Activated CD8-positive, alpha-beta T cell treated with anti-CD3 and anti-CD28 coated beads, Interleukin-2, amount 10 ng/mL, durations not matched to agents 7 days and 5 days (primary cell): Measurements from ENCODE around the gene MIDN. TPM values are rescaled to one million over a fixed set of nuclear protein-coding genes. Genes with fewer than 3 reads are reported as not detected.
A peak's percentile ranks its signal among the peaks of the same experiment; 100 is the strongest.

Experiments used
- ATAC-seq: fragments of 150-1000 bp; cut with Tn5 transposase; one replicate; pipeline ENCODE4 v1.10.0; 2021; ENCODE audit warnings: moderate library complexity
- CTCF ChIA-PET: fragments of 350-600 bp; sonication (Branson Sonifier 250); formaldehyde crosslinking; loops from one replicate; lab custom pipeline; 2021; ENCODE audit warnings: antibody characterized with exemption; lab: Charles Lee
- POLR2A ChIA-PET: fragments of 350-600 bp; sonication (Branson Sonifier 250); formaldehyde crosslinking; loops from one replicate; lab custom pipeline; 2021; ENCODE audit warnings: antibody characterized with exemption; lab: Charles Lee
- DNase-seq: peaks from one replicate; pipeline ENCODE4 v3.0.0-alpha.2; 2020
- H3K27ac Mint-ChIP-seq: one replicate; pipeline ENCODE4 v1.8.0; 2021; ENCODE audit warnings: mild to moderate bottlenecking, mixed read lengths
- H3K27me3 Mint-ChIP-seq: one replicate; pipeline ENCODE4 v1.8.0; 2021; ENCODE audit warnings: low read depth, mixed read lengths
- H3K36me3 Mint-ChIP-seq: one replicate; pipeline ENCODE4 v1.8.0; 2021; ENCODE audit warnings: low read depth, mixed read lengths
- H3K4me1 Mint-ChIP-seq: one replicate; pipeline ENCODE4 v1.8.0; 2021; ENCODE audit warnings: low read depth, mixed read lengths
- H3K4me3 Mint-ChIP-seq: one replicate; pipeline ENCODE4 v1.8.0; 2021; ENCODE audit warnings: mild to moderate bottlenecking, mixed read lengths
- H3K9me3 Mint-ChIP-seq: one replicate; pipeline ENCODE4 v1.8.0; 2022; ENCODE audit warnings: mixed read lengths; ENCODE audit not compliant: insufficient read depth
- total RNA-seq, 2 experiments: library from RNA; stranded (reverse); gene quantifications; one replicate each; pipeline ENCODE4 v1.2.3, GENCODE V29; 2021

MIDN gene
- total RNA-seq, 2 experiments from 2014 or later, result 88.4 to 94.3 TPM

- Mint-ChIP-seq H3K4me3 (peak overlapping the region; percentile 97), H3K27ac (peak overlapping the region; percentile 92), H3K36me3 (peaks cover 62% of the 10 kb centered on the region), H3K27me3 (no peaks in the 10 kb centered on the region), H3K9me3 (no peaks in the 10 kb centered on the region), H3K4me1 (peaks cover 61% of the 10 kb centered on the region)
- POLR2A ChIA-PET, result interaction anchor here (0.6 to 6.9 kb wide), 2 partner anchors 11 to 88 kb away, joined by 3 to 73 read pairs; partner anchors contain the start of gene CIRBP
- ATAC-seq, result no peak
- no peak for DNase-seq
- CTCF ChIA-PET, result no interaction called here
Measured at GRCh38 chr19:1257475-1258162, 9.2 kb downstream of the MIDN start.

- peak overlapping the region; percentile 92 for H3K27ac Mint-ChIP-seq
- H3K4me3 Mint-ChIP-seq, result peak overlapping the region; percentile 97
- DNase-seq (no peak), ATAC-seq (no peak)
- H3K9me3 Mint-ChIP-seq, result no peaks in the 10 kb centered on the region
- H3K4me1 Mint-ChIP-seq, result peaks cover 66% of the 10 kb centered on the region
- ChIA-PET CTCF (no interaction called here), POLR2A (interaction anchor here (0.6 to 6.9 kb wide), 5 partner anchors 11 to 1773 kb away, joined by 3 to 73 read pairs (median 5); partner anchors contain the start of genes CIRBP and FAM174C)
- no peaks in the 10 kb centered on the region for H3K27me3 Mint-ChIP-seq
- peaks cover 61% of the 10 kb centered on the region for H3K36me3 Mint-ChIP-seq
Measured at GRCh38 chr19:1258163-1258492, 9.7 kb downstream of the MIDN start.

- ChIA-PET CTCF (interaction anchor here (0.9 to 2.0 kb wide), 2 partner anchors 14 to 21 kb away, joined by 3 to 14 read pairs; no protein-coding TSS in a partner anchor), POLR2A (interaction anchor here (0.6 to 6.9 kb wide), 6 partner anchors 10 to 1772 kb away, joined by 3 to 73 read pairs (median 4); partner anchors contain the start of genes CIRBP and FAM174C)
- peak overlapping the region; percentile 92 for H3K27ac Mint-ChIP-seq
- ATAC-seq (no peak), DNase-seq (no peak)
- peak overlapping the region; percentile 97 for H3K4me3 Mint-ChIP-seq
- peaks cover 58% of the 10 kb centered on the region for H3K36me3 Mint-ChIP-seq
- H3K27me3 Mint-ChIP-seq, result no peaks in the 10 kb centered on the region
- no peaks in the 10 kb centered on the region for H3K9me3 Mint-ChIP-seq
- H3K4me1 Mint-ChIP-seq, result peaks cover 65% of the 10 kb centered on the region
Measured at GRCh38 chr19:1258707-1259205, 10.4 kb downstream of the MIDN start.

GRCh38 chr19:1259206-1259875 is 11.0 kb downstream of the MIDN start:
- DNase-seq (peak; percentile 84), ATAC-seq (peak; percentile 40)
- Mint-ChIP-seq H3K4me3 (peak overlapping the region; percentile 97), H3K36me3 (peaks cover 57% of the 10 kb centered on the region), H3K27me3 (no peaks in the 10 kb centered on the region), H3K9me3 (no peaks in the 10 kb centered on the region), H3K4me1 (peaks cover 68% of the 10 kb centered on the region), H3K27ac (peak overlapping the region; percentile 92)
- ChIA-PET POLR2A (interaction anchor here (0.8 to 6.9 kb wide), 7 partner anchors 9 to 187 kb away, joined by 3 to 73 read pairs (median 3); partner anchors contain the start of genes CIRBP and FAM174C), CTCF (interaction anchor here (0.8 to 2.0 kb wide), 3 partner anchors 9 to 20 kb away, joined by 3 to 14 read pairs (median 3); no protein-coding TSS in a partner anchor)

GRCh38 chr19:1259876-1260748 is 11.7 kb downstream of the MIDN start:
- ATAC-seq (peak; percentile 13), DNase-seq (peak; percentile 69)
- ChIA-PET POLR2A (interaction anchor here (0.8 to 6.9 kb wide), 8 partner anchors 7 to 148 kb away, joined by 3 to 73 read pairs (median 5); partner anchors contain the start of genes CIRBP and FAM174C), CTCF (interaction anchor here (0.8 to 2.0 kb wide), 2 partner anchors 8 to 16 kb away, joined by 3 to 14 read pairs; no protein-coding TSS in a partner anchor)
- H3K9me3 Mint-ChIP-seq, result no peaks in the 10 kb centered on the region
- no peaks in the 10 kb centered on the region for H3K27me3 Mint-ChIP-seq
- peaks cover 54% of the 10 kb centered on the region for H3K36me3 Mint-ChIP-seq
- peak overlapping the region; percentile 97 for H3K4me3 Mint-ChIP-seq
- peak overlapping the region; percentile 92 for H3K27ac Mint-ChIP-seq
- peaks cover 68% of the 10 kb centered on the region for H3K4me1 Mint-ChIP-seq

- Mint-ChIP-seq H3K36me3 (peaks cover 48% of the 10 kb centered on the region), H3K4me1 (peaks cover 72% of the 10 kb centered on the region), H3K27ac (peak overlapping the region; percentile 97), H3K9me3 (no peaks in the 10 kb centered on the region), H3K4me3 (peak overlapping the region; percentile 97), H3K27me3 (no peaks in the 10 kb centered on the region)
- ChIA-PET POLR2A (interaction anchor here (1.0 to 6.9 kb wide), 8 partner anchors 8 to 148 kb away, joined by 3 to 73 read pairs (median 6); partner anchors contain the start of genes CIRBP and FAM174C), CTCF (interaction anchor here (1.1 to 4.5 kb wide), 4 partner anchors 8 to 20 kb away, joined by 3 to 53 read pairs (median 3); partner anchors contain the start of gene ATP5F1D)
- peak; percentile 78 for ATAC-seq
- peak; percentile 98 for DNase-seq
Measured at GRCh38 chr19:1260749-1261537, 12.6 kb downstream of the MIDN start.

GRCh38 chr19:1261538-1261797 is 13.1 kb downstream of the MIDN start:
- ChIA-PET POLR2A (interaction anchor here (1.1 to 2.4 kb wide), 5 partner anchors 9 to 17 kb away, joined by 3 to 9 read pairs (median 6); partner anchors contain the start of gene FAM174C), CTCF (interaction anchor here (0.8 to 4.5 kb wide), 5 partner anchors 8 to 58 kb away, joined by 3 to 53 read pairs (median 3); partner anchors contain the start of gene ATP5F1D)
- H3K9me3 Mint-ChIP-seq, result no peaks in the 10 kb centered on the region
- peaks cover 72% of the 10 kb centered on the region for H3K4me1 Mint-ChIP-seq
- H3K36me3 Mint-ChIP-seq, result peaks cover 43% of the 10 kb centered on the region
- DNase-seq, result peak; percentile 58
- peak overlapping the region; percentile 97 for H3K4me3 Mint-ChIP-seq
- no peaks in the 10 kb centered on the region for H3K27me3 Mint-ChIP-seq
- ATAC-seq, result peak; percentile 2
- peak overlapping the region; percentile 97 for H3K27ac Mint-ChIP-seq

GRCh38 chr19:1261798-1262622 is 13.6 kb downstream of the MIDN start:
- H3K27me3 Mint-ChIP-seq, result no peaks in the 10 kb centered on the region
- POLR2A ChIA-PET, result interaction anchor here (1.1 to 2.4 kb wide), 5 partner anchors 9 to 18 kb away, joined by 3 to 9 read pairs (median 6); partner anchors contain the start of gene FAM174C
- H3K36me3 Mint-ChIP-seq, result peaks cover 40% of the 10 kb centered on the region
- peak overlapping the region; percentile 97 for H3K27ac Mint-ChIP-seq
- no peaks in the 10 kb centered on the region for H3K9me3 Mint-ChIP-seq
- no peak for ATAC-seq
- DNase-seq, result peak; percentile 55
- peak overlapping the region; percentile 97 for H3K4me3 Mint-ChIP-seq
- CTCF ChIA-PET, result interaction anchor here (0.8 to 4.5 kb wide), 5 partner anchors 9 to 59 kb away, joined by 3 to 53 read pairs (median 3); partner anchors contain the start of gene ATP5F1D
- H3K4me1 Mint-ChIP-seq, result peaks cover 69% of the 10 kb centered on the region

GRCh38 chr19:1262623-1263123 is 14.3 kb downstream of the MIDN start:
- CTCF ChIA-PET, result interaction anchor here (1.7 to 4.5 kb wide), 2 partner anchors 12 to 19 kb away, joined by 3 to 53 read pairs; no protein-coding TSS in a partner anchor
- peaks cover 71% of the 10 kb centered on the region for H3K4me1 Mint-ChIP-seq
- no peak for ATAC-seq
- no peak for DNase-seq
- peaks cover 2% of the 10 kb centered on the region for H3K27me3 Mint-ChIP-seq
- POLR2A ChIA-PET, result interaction anchor here (1.4 to 2.4 kb wide), 4 partner anchors 10 to 18 kb away, joined by 3 to 9 read pairs (median 6); no protein-coding TSS in a partner anchor
- peak overlapping the region; percentile 64 for H3K4me3 Mint-ChIP-seq
- H3K36me3 Mint-ChIP-seq, result peaks cover 35% of the 10 kb centered on the region
- H3K9me3 Mint-ChIP-seq, result no peaks in the 10 kb centered on the region
- H3K27ac Mint-ChIP-seq, result peak overlapping the region; percentile 72
